Ovary (tissue), 9 donors: Measurements from ENCODE around the gene SNAP23. TPM values are rescaled to one million over a fixed set of nuclear protein-coding genes. Genes with fewer than 3 reads are reported as not detected.

Source experiments
- DNase-seq, 5 donors: peaks; one replicate each; pipeline ENCODE4 v3.0.0-alpha.2; 2019 to 2020
- H3K27ac ChIP-seq, 2 donors: fragments of 200-600 bp; one replicate each; pipeline versions ENCODE4 v1.5.1 to v1.8.0; 2019 to 2022
- H3K27me3 ChIP-seq: fragments of 200-600 bp; one replicate; pipeline ENCODE4 v1.8.0; 2022
- H3K36me3 ChIP-seq: fragments of 200-600 bp; sonication (generic); one replicate; pipeline ENCODE4 v1.5.1; 2019
- H3K4me1 ChIP-seq: one replicate; pipeline ENCODE4 v1.8.1; 2013; ENCODE audit warnings: mild to moderate bottlenecking, moderate library complexity; ENCODE audit not compliant: insufficient read depth
- H3K4me3 ChIP-seq: fragments of 200-600 bp; sonication (generic); one replicate; pipeline ENCODE4 v1.5.1; 2017
- H3K9me3 ChIP-seq, 2 donors: fragments of 200-600 bp in 1 of 2; sonication (generic) in 1 of 2; one replicate each; pipeline versions ENCODE4 v1.5.1 to v1.8.1; 2013 to 2019; ENCODE audit warnings: mild to moderate bottlenecking in 1 of 2, moderate library complexity in 1 of 2
- EP300 ChIP-seq: sonication (generic); formaldehyde crosslinking; IDR thresholded peaks from one replicate; pipeline ENCODE4 v1.6.1; 2017; ENCODE audit warnings: antibody characterized with exemption
- POLR2A ChIP-seq: fragments of 450-650 bp; IDR thresholded peaks from one replicate; pipeline ENCODE4 v1.6.1; 2017; ENCODE audit warnings: antibody characterized with exemption, mild to moderate bottlenecking, moderate library complexity
- WGBS, 3 donors: extraction: QIAGEN DNeasy Blood & Tissue Kit in 1 of 3; methylation state at CpG; one replicate each; pipeline versions ENCODE4 v1.1.5 to v1.1.7; 2013 to 2017; 5-methylcytosine and 5-hydroxymethylcytosine counted together
- intact Hi-C, 4 donors: fragments of 100-400 bp; cut with DNase I; formaldehyde crosslinking; loops; one replicate each; pipeline versions ENCODE4 v1.11.0 to v1.15.1; 2022 to 2023
- polyA plus RNA-seq, 2 donors: library from polyadenylated mRNA; stranded (reverse); fragments of 200-250 nt in 1 of 2; fragments of 350-450 nt in 1 of 2; fragmentation: Illumina TruSeq in 1 of 2; extraction: RNeasy Lipid Tissue Mini Kit (QIAGEN cat#74804) in 1 of 2; gene quantifications; one replicate each; pipeline ENCODE4 v1.2.3, GENCODE V29; 2013 to 2014
- total RNA-seq, 7 donors: library from RNA; depleted of rRNA in 2 of 7; stranded (reverse); fragments of >200 nt in 2 of 7; fragmentation: NEBNext Ultra II Directional in 3 of 7; extraction: Animal tissue kit (Norgen Biotek cat#: 25700) in 3 of 7; gene quantifications; one replicate each; pipeline versions ENCODE4 v1.1.0 to v1.2.4, GENCODE V29; 2016 to 2023
- TF ChIP-seq, protein P1 (sequence below), 3 donors: fragments of 450-650 bp in 2 of 3; fragments of 200-600 bp in 1 of 3; IDR thresholded peaks; one replicate each; pipeline versions ENCODE4 v1.5.1 to v1.8.0; 2016 to 2022; ENCODE audit warnings: antibody characterized with exemption in 3 of 3, mild to moderate bottlenecking in 1 of 3
- donor health status: DM: no; HTN: no; CAD: no; lungs with moderate emphysema.
- donor health status: DM: no; HTN: no; CAD: no.
- donor health status: Bipolar disorder and iron deficiency.
- donor health status: DM: yes; HTN: yes; CAD: no.
- donor health status: DM: no; HTN: no; CAD: no.
- donor health status: DM: yes; HTN: yes; CAD: no.

SNAP23 gene
- total and polyA plus RNA-seq, 9 donors: 37.9 to 93.0 (median 53.0) TPM

DNA sequence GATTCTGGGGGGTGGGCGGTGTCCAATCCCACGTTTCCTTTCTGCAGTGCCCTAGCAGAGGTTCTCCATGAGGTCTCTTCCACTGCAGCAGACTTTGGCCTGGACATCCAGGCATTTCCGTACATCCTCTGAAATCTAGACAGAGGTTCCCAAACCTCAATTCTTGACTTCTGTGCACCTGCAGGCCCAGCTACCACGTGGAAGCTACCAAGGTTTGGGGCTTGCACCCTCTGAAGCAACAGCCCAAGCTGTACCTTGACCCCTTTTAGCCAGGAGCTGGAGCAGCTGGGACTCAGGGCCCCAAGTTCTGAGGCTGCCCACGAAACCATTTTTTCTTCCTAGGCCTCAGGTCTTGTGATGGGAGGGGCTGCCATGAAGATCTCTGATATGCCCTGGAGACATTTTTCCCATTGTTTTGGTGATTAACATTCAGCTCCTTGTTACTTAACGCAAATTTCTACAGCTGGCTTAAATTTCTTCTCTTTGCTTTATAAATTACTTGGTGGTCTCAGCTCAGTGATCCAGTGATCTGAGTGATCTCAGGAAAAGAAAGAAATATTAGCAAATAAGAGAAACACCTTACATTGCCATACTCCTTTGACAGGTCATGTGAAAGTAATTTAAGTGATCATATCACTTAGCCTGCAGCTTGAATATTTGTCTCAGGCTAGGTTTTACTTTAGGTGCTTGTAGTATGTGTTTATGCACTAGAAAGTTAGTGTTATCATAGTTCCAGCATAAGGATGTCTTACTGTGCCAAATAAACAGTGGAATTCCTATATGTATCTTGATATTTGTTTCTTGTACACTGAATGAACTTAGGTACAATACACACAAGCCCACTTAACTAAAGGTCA is 3.0 kb downstream of the SNAP23 start:
- H3K4me1 ChIP-seq: peaks cover 5% of the 10 kb centered on the region
- TF ChIP-seq, protein P1, sequence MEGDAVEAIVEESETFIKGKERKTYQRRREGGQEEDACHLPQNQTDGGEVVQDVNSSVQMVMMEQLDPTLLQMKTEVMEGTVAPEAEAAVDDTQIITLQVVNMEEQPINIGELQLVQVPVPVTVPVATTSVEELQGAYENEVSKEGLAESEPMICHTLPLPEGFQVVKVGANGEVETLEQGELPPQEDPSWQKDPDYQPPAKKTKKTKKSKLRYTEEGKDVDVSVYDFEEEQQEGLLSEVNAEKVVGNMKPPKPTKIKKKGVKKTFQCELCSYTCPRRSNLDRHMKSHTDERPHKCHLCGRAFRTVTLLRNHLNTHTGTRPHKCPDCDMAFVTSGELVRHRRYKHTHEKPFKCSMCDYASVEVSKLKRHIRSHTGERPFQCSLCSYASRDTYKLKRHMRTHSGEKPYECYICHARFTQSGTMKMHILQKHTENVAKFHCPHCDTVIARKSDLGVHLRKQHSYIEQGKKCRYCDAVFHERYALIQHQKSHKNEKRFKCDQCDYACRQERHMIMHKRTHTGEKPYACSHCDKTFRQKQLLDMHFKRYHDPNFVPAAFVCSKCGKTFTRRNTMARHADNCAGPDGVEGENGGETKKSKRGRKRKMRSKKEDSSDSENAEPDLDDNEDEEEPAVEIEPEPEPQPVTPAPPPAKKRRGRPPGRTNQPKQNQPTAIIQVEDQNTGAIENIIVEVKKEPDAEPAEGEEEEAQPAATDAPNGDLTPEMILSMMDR (IDR thresholded peaks at IDR 0.05): no peak
- TF ChIP-seq POLR2A (no peak), EP300 (no peak)
- WGBS, 3 donors: 65 to 68% (median 67%) methylated on average over 6 of the region's 6 CpGs
- no peaks in the 10 kb centered on the region for H3K9me3 ChIP-seq
- no peaks in the 10 kb centered on the region for H3K27me3 ChIP-seq
- DNase-seq: no peak
- H3K4me3 ChIP-seq: no peak overlapping the region
- intact Hi-C loops: no loop called here
- no peaks in the 10 kb centered on the region for H3K36me3 ChIP-seq
- peak overlapping the region in 1 of 2 donors; percentile 2 for H3K27ac ChIP-seq

DNA sequence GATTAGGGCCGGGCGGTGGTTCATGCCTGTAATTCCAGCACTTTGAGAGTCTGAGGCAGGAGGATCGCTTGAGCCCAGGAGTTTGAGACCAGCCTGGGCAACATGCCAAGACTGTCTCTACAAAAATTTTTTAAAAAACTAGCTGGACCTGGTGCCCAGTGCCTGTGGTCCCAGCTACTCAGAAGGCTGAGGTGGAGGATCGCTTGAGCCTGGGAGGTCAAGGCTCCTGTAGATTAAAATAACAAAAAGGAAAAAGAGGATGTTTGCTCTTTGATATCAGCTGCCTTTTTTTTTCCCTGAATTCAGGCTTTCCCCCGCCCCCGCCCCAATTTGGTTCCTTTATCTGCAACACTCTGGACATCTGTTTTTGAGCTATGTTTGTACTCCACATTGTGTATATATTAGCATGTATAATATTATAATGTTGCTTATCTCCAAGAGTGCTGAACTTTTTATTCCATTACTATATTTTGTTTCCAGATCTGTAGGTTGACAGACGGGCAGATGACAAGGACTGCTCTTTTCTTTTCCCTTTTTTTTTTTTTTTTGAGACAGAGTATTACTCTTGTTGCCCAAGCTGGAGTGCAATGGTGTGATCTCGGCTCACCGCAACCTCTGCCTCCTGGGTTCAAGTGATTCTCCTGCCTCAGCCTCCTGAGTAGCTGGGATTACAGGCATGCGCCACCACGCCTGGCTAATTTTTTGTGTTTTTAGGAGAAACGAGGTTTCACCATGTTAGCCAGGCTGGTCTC is 4.6 kb downstream of the SNAP23 start:
- Histone ChIP-seq H3K9me3 (no peaks in the 10 kb centered on the region), H3K4me3 (no peak overlapping the region), H3K27me3 (no peaks in the 10 kb centered on the region), H3K27ac (peak overlapping the region; percentile 40 to 43), H3K4me1 (peaks cover 5% of the 10 kb centered on the region), H3K36me3 (no peaks in the 10 kb centered on the region)
- intact Hi-C loops: no loop called here
- DNase-seq: peak in 2 of 5 donors; percentile 49 to 52
- WGBS, 3 donors: 43 to 59% (median 51%) methylated on average over 12 of the region's 12 CpGs
- no peak for TF ChIP-seq POLR2A
- TF ChIP-seq EP300: no peak
- TF ChIP-seq, protein P1 (IDR thresholded peaks at IDR 0.05): no peak

DNA sequence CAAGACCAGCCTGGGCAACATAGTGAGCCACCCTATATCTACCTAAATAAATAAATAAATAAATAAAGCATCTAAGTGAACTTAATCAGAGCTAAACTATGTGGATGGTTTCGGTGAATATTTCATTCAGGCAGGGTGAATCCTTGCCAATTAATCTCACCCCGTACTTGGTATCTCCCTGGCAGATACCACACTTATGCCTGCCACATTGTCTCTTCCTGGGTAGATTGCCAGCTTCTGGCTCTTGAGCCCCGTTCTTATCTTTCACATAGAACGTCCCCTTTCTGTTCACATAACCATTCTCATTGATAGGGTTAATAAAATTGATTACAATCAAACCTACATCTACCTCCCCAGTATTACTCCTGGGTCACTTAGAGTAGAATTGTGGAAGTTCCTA is 7.0 kb downstream of the SNAP23 start:
- no peaks in the 10 kb centered on the region for H3K36me3 ChIP-seq
- no peaks in the 10 kb centered on the region for H3K9me3 ChIP-seq
- H3K4me1 ChIP-seq: peaks cover 6% of the 10 kb centered on the region
- 70 to 85% (median 75%) methylated on average over 4 of the region's 4 CpGs for WGBS, 3 donors
- no peak for TF ChIP-seq POLR2A
- TF ChIP-seq, protein P1 (IDR thresholded peaks at IDR 0.05): no peak
- no peak for TF ChIP-seq EP300
- no peak overlapping the region for H3K4me3 ChIP-seq
- no peak overlapping the region for H3K27ac ChIP-seq
- no peaks in the 10 kb centered on the region for H3K27me3 ChIP-seq
- DNase-seq: no peak
- intact Hi-C loops: no loop called here

DNA sequence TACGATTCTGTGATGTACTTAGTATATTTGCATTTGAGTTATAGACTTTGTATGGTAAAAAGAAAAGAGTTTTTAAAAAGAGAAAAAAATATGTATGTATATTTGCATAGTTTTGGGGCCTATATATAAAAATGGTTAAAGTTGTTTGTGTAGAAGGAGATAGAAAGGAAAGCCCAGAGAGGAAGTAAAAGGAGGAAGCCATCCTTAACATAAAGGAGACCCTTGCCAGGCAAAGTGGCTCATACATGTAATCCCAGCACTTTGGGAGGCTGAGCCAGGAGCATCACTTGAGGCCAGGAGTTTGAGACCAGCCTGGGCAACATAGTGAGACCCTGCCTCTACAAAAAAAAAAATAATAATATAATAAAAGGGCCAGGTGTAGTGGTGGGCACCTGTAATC is 8.4 kb downstream of the SNAP23 start:
- Histone ChIP-seq H3K27me3 (no peaks in the 10 kb centered on the region), H3K9me3 (no peaks in the 10 kb centered on the region), H3K27ac (no peak overlapping the region), H3K4me1 (peaks cover 6% of the 10 kb centered on the region), H3K4me3 (no peak overlapping the region), H3K36me3 (no peaks in the 10 kb centered on the region)
- DNase-seq: no peak
- intact Hi-C loops: no loop called here
- 89 to 92% (median 91%) methylated on average over 1 of the region's 1 CpG for WGBS, 3 donors
- no peak for TF ChIP-seq EP300
- TF ChIP-seq POLR2A: no peak
- TF ChIP-seq, protein P1 (IDR thresholded peaks at IDR 0.05): no peak
